ENCODE measurements around the gene PARD3B.

GRCh38 chr2:205543937-205544702 is 998.8 kb downstream of the PARD3B start:
- no peak for TF ChIP-seq GATA2 (IDR thresholded peaks at IDR 0.05; ENCODE audit: low read depth, low read length)
- TF ChIP-seq GATA3 (IDR thresholded peaks at IDR 0.05; ENCODE audit: low read depth, low read length) = no peak

All from SH-SY5Y (cell line).